NCI-H2196 treated with DMSO at 0.1 percent for 48 hours (cell line): ENCODE results near the gene ACTL9.

Experiments
- DNase-seq: peaks from one replicate; lab custom pipeline; 2025; ENCODE audit not compliant: unreplicated experiment; lab: John Stamatoyannopoulos, UW

The ACTL9 gene

DNA sequence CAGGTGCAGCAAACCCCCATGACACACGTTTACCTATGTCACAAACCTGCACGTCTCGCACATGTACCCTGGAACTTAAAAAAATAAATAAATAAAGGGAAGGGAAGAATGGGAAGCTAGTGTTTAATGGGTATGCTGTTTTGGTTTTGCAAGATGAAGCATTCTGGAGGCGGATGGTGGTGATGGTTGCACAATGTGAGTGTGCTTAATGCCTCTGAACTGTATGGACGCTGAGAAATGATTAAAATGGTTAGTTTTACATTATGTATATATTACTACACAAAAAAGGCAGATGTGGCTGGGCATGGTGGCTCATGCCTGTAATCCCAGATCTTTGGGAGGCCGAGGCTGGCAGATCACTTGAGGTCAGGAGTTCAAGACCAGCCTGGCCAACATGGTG lies 50.4 kb downstream of the ACTL9 start:
- DNase-seq = no peak
